IPS-11a (cell line): Measurements from ENCODE around the gene SND1.

Experiments used
- H3K4me3 ChIP-seq: one replicate; pipeline ENCODE4 v1.5.1; 2013; ENCODE audit warnings: low read depth, low read length, control low read depth

Gene SND1

DNA sequence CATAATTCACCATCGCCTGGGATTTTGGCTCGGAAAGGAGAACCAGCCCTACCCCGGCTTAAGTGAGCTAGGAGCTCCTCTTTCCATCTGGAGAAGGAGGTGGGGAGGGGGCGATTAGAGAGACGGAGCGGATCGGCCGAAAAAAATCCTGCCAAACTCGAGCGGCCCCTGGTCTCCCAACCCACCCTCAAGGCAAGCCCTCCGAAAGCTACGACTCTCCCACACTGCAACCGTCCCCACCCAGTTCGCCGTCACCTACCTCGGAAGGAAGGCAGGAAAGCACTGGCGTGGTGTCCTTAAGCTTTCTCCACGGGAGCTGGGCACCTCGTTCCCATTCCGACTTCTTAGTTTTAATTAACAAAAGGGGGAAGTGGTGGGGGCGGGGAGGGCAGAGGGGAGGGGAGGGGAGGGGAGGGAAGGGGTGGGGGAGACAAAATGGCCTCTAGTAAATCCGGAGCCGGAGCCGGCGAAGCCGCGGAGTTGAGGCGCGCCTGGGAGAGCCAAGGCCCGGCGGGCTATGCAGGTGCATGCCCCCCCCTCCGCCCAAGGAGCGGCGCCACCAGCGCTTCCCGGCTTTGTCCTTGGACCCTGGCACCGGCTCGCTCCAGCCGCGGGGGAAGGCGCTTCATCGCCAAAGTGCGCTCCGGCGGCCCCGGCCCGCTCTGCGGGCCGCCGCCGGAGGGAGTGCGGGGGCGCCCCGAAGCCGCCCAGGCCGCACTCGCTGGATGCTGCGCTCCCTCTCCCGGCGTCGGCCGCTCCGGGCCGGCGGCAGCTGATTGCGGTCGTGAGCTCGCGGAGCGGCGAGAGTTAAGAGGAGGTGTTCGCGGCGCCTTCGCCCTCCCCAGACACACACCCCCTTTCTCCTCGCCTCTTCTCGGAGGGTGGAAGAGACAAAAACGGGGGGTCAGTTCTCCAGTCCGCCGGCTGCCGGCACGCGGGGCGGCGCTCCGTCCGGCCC is 378.9 kb downstream of the SND1 start, which contains the start of gene LRRC4:
TSS of gene LRRC4 (minus strand) at position 784 of the 958 bp plus-strand sequence. CDS start 797 bp downstream, outside the sequence.
- peak within 1 kb of the TSS; percentile 67 for H3K4me3 ChIP-seq

DNA sequence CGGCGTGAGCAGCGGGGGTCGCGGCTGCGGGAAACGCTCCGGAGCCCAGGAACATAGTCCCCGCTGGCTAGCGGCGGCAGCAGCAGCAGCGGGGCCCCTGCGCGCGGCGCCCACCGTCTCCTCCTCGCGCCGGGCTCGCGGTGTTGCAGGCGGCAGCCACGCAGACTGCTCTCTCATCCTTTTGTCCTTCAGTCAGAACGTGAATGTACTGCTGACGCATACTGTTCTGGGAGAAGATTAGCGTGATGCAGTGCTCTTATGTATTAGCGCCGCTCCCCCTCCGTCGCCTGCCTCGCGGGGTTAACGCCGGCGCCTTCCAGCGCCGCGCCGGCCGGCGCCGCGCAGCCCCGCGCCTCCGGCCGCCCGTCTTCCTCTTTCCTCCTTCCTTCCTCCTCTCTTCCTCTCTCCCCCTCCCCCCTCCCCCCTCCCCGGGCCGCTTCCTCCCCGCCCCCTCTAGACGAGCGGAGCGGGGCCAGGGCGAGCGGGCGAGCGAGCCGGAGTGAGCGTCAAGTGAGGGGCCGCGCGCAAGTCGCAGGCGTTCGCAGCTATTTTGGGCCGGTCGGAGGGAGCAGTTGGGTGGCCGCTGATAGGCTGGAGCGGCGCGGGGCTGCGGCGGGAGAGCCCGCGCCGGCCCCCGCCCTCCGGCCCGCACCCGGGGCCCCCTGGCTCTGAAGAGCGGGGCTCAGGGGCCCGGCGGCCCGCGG is 380.1 kb downstream of the SND1 start:
- peak overlapping the region; percentile 41 for H3K4me3 ChIP-seq

DNA sequence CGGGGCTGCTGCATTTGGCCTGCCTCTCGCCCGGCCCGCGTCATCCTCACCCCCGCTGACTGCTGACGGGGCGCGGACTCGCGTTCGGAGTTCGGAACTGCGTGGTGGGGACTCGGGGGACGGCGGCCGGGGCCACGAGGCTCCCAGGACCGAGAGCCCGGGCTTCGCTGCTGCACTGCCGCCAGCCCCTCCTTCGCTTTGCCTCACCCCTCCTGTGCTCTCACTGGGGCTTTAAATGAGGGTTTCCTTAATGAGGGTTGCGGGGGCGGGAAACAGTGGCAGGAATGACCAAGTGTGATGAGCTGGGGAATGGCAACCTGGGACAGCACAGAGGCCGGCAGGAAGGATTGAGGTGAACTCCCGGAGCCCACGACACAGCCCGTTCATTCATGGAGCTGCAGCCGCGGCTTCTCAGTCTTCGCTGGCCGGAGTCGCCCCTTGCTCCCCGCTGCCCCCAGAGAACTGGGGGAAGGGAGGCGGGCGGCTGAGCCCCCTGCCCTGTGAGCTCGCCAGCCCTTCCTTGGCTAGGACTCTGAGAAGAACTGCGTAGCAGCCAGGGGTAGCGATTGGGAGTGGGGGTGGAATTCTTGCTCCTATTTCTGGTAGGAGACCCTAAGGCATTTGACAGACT is 380.7 kb downstream of the SND1 start:
- peak overlapping the region; percentile 6 for H3K4me3 ChIP-seq

DNA sequence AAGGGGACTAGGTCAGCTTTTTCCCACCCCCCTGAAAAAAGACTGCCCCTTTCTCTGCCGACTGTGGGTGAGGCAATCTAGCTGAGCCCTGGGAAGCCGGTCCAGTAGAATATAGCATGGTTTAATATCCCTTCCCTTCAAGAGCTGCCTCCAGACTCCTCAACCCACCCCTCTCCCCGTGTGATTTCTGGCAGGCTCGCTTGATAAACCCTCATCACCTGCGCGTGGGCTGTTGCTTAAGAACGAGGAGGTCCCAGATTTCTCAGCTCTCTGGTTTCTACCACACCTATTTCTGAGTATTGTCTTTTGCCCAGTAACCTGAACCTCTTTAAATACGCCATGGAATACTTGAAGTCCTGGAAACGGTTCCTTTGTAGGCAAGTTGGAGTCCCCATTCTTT is 381.3 kb downstream of the SND1 start:
- no peak overlapping the region for H3K4me3 ChIP-seq

DNA sequence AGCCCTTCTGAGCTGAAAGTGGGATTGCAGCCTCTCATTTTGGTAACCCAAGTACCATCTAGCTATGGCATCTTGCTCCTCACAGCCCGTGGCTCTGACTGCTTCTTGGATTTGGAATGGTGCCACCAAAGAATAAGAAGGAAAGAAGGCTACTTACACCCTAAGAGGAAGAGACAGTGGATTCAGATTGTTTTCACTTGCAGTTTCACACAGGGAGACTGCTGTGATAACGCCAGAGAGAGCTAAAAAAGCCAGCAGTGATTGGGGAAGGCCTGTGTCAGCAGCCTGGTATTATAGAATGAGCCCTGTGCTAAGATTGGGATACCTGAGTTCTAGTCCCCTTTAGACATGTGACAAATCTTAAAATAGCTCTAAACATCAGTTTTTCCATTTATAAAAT is 382.8 kb downstream of the SND1 start:
- no peak overlapping the region for H3K4me3 ChIP-seq

DNA sequence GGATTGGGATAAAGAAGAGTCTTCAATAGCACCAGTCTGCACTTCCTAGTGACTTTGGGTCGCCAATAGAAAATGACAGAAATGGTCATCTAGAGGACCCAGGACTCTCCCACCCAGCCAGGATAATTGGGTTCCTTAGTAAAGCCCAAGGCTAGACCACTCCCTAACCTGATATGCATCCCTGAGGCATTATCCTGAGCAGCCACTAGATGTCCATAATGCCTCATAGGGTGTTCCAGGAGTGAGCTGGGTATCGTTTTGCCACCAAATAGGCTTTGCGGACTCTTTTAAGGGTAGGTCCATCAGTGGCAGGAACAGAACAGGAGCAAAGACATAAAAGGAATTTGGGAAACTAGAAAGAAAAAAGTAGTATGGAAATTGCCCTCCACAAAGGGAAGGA is 383.7 kb downstream of the SND1 start:
- no peak overlapping the region for H3K4me3 ChIP-seq

DNA sequence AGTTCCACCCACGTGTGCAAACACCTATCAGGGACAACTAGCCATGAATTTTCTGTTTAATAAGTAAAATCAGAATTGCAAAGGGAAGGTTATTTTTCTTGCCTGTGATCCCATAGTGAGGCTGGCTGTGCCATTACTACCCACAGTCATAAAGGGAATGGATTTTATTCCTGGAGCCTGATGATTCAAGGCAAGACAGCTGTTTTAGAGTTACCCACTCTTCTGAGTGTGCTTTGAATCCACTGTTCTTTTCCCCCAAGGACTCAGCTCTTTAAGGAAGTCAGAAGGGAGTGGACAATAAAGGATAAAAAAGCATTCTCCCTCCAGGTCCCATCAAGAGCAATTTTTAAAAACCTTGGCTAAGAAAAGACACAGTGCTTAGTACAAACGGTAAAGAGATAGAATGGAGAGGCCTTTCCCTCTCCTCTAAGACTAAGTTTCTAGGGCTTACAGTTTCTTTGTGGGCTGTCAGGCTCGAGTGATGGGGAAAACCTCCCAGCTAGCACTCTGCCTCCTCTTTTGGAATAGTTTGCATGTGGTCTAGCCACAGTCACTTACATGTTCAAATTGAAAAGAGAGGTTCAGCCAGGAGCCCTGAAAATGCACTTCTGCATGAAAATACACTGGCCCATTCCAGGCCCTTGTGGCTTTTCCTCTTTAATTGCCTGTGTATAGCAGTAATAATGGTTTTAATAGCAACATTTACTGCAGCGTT is 384.4 kb downstream of the SND1 start:
- H3K4me3 ChIP-seq, result no peak overlapping the region

DNA sequence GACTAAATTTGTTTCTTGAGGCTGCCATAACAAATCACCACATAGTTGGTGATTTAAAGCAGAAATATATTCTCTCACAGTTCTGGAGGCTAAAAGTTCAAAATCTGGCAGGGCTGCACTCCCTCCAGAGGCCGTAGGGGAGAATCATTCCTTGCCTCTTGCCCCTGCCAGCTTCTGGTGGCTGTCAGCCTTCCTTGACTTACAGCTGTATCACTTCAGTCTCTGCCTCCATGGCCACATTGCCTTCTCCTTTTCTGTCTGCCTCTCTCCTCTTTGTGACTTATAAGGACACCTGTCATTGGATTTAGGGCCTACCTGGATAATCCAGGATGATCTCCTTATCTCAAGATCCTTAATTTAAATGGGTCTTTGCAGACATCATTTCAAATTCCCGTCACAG is 385.1 kb downstream of the SND1 start:
- H3K4me3 ChIP-seq, result no peak overlapping the region

DNA sequence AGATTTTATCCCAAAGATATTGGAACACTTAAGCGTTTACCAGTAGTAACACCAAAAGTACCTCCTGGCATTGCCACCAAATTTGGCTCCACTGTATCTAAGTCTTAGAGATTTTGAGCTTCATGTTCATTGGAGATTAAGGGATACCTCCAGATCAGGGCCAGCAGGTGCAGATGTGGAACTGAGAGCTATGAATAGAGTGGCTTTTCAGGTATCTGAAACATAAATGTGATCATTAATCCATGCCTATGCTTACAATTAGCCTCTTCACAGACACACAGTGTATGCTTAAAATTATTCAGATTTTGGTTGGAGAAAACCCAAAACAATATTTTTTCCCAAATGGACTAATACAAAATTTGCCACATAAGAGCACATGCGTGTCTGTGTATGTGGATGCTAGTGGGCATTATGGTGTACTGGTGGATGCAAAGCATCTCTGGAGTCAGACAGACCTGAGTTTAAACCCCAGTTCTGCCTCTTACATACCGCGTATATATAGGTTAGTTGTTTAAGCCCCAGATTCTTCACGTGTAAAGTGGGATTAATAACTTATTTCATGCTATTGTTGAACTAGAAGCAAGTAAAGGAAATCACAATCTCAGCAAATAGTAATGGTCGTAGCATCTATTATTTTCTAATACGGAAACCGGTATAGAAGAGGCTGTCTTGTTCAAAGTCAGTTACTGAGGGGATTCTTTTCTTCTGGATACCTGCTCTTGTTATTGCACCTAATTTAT is 386.1 kb downstream of the SND1 start:
- H3K4me3 ChIP-seq, result no peak overlapping the region

DNA sequence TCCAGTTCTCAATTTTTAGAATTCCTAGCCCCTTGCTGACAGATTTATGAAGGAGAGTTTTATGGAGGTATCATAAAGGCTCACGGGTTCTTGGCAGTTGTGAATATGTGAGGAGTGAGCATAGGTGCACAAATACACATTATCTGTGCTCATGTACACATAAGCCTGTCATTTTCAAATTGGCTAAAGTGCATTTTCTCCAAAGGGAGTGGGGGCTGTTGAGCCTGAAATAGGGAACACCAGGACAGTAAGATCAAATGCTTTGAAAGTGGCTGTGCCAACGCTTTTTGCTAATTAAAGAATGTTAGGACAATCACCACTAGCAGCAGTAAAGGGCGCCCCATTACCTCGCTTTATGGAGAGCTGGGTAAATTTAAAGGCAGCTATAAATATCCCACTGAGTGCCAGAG is 387.6 kb downstream of the SND1 start:
- H3K4me3 ChIP-seq, result no peak overlapping the region

DNA sequence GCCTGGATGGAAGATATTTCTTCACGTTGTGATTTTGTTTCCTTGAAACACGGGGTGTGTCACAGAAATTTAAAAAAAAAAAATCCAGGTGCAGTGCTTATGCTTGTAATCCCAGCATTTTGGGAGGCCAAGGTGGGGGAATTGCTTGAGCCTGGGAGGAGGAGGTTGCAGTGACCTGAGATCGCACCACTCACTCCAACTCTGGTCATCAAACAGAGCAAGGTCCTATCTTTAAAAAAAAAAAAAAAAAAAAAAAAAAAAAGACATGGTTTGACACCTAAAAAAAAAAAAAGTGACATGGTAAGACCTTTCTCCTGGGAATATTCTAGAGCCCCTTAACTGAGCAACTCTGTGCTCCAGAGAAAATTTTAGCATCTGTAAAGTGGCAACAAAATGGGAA is 388.2 kb downstream of the SND1 start:
- no peak overlapping the region for H3K4me3 ChIP-seq

DNA sequence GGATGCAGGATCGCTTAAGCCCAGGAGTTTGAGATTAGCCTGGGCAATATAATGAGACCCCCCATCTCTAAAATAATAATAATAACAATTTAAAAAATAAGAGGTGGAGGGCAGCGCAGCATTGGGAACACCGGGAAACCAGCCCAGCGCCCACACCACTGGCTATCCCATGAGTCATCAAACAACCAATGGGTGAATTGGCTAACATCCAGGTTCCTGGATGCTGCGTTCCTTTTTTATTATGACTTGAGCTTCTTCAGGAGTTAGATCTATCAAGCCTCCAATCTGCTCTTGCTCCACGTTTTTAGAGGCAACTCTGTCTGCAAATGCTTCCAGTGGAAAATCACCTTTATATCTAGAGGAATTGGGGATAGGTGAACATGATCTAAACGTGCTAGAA is 389.2 kb downstream of the SND1 start:
- no peak overlapping the region for H3K4me3 ChIP-seq

DNA sequence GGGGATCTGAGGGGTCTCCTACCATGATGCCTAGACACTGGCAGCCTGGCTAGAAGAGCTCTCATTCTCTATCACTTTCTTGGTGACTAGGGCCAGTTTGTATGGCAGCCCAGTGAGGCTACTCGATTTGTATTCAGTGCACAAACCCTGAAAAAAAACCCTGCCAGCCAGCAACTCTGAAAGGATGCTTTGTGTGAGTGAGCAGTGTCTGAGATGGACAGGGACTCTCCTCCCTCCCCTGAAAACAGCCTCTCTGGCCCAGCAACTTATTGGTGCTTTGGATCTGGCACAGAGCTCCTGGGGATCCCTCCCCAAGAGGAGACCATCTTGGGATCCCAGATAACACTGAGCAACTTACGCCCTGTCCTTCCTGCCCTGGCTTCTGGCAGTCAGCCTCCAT is 390.0 kb downstream of the SND1 start:
- H3K4me3 ChIP-seq, result no peak overlapping the region

DNA sequence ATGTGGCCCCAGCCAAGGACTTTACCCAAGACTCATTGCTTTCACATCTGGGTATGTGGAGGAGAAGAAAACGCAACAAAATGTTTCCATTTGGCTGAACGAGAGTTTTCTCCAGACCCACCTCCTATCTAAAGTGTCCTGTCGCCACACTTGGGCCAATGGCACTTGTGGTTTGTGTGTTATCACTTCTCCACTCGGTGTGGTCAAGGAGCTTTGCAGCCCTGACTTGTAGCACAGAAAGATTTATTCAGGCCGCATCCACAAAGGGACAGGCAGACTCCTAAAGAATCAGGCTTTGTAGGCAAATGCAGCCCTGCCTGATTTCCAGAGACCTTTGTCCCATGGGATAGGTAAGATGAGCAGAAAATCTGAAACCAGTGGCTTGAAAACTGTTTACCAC is 392.1 kb downstream of the SND1 start:
- H3K4me3 ChIP-seq, result no peak overlapping the region

DNA sequence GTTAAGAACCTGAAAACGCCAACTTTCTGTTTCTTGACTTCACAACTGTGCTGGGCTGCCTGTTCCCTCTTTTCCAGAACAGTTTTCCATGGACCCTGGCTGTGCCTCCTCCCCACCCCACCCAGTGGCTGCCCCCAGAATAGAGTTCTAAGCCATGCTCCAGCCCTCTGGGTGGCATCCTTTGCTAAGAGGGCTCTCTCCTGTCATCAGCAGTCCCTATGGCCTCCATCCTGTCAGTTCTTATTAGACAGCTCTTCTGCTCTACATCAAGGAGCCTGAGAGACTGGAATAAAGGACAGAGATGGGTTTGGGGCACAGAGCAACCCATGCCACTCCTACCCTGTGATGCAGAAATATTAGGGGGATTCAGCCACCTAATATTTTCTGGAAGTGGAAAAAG is 393.2 kb downstream of the SND1 start:
- H3K4me3 ChIP-seq, result no peak overlapping the region

DNA sequence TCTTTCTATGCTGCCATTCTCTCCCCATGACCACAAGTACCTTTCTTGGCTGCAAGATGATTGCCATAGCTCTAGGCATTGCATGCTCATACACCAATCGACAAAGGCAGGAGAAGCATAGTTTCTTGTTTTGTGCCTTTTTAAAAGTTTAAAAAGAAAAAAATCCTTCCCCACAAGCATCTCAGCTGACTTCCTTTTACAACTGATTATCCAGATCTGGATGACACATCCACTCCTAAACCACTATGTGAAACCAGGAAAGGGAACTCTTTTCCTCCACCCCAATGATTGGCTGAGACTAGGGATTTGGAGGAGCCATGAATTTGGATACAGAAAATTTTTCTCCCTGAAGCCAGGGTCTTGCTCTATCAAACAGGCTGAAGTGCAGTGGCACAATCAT is 393.8 kb downstream of the SND1 start:
- no peak overlapping the region for H3K4me3 ChIP-seq

DNA sequence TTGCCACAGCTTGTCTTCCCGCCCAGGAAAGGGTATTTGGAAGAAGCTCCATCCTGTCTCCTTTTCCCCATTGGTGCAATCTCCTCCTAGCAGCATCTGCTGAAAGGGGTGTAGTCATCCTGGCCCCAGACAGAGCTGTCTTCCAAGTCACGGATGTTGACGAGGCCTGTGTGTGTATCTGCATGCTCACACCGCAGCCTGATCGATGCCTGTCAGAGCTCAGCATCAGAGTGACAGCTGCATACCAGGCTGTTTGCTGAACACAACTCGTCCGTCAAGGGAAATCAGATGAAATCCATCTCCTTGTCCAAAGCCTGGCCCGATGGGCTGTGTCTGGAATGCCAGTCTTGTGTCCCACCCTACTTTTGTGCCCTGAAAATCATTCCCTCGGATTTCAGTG is 400.4 kb downstream of the SND1 start:
- H3K4me3 ChIP-seq, result no peak overlapping the region

DNA sequence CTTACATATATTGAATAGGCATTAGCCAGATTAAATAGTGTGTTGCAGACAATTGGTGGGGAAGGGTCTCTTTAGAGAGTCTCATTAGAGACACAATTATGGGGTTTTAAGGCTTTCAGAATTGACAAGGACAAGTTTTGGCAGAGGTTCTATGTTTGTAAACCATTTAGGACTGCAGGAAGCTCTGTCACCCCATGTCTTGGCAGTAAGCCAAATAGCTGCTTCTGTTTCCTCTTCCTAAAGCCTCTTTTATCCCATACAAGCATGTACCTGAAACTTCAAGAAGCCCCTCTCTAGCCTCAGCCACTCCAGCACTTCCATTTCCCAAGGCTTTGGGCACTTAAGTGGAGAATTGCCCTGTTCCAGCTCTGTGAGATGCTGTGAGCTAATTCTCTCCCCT is 401.0 kb downstream of the SND1 start:
- no peak overlapping the region for H3K4me3 ChIP-seq

DNA sequence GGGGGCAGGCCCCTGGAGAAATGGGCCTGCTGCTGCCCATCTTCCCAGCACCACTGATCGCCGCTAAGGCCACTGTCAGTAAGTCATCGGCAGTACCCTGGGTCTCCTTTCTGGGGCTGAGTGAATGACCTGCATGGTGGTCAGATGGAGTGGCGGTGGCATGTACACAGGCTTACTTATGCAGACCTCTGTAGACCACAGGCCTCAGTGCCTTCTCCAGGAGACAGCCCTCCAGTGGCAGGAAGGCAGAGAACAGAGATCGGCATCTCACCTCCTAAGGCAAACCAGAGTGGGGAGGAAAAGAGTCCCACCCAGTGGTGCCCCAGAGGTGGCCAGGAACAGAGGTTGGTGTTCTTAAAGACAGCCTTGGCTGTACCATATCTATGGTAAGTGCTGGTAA is 402.0 kb downstream of the SND1 start:
- H3K4me3 ChIP-seq, result no peak overlapping the region

DNA sequence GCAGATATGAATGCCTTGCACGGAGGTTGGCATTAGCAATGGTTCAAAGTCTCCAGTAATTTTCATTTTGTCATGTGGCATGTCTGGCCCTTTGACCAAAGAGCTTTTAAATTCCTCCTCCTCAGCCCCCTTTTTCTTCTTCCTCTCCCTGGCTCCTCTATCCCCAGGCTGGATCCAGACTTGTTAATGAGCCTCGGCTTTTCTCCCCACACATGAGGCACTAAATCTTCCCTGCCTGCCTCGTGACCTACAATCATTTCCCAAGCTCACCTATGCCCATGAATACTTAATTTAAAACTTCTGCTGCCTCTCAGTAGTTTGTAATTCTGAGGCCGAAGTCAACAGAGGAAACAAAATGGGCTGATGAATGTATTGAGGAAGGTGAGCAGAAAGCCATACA is 402.5 kb downstream of the SND1 start:
- H3K4me3 ChIP-seq, result no peak overlapping the region
